Panc1 (cell line): ENCODE data around the gene DIABLO. TPM values are rescaled to one million over a fixed set of nuclear protein-coding genes. Genes with fewer than 3 reads are reported as not detected.

Experiments
- ATAC-seq: fragments of 200-7000 bp; cut with Tn5 transposase; 2 replicates; pipeline ENCODE4 v1.9.1; 2020; ENCODE audit warnings: mild to moderate bottlenecking, moderate library complexity
- BruUV-seq: library from RNA; stranded (reverse); fragments of 400-500 nt; replicated peaks from 2 replicates; lab custom pipeline; 2021; lab: Mats Ljungman, UMichigan
- CTCF ChIA-PET: fragments of 300-600 bp; sonication (Branson Sonifier 250); formaldehyde crosslinking; loops from one replicate; lab custom pipeline; 2022; ENCODE audit warnings: antibody characterized with exemption; lab: Charles Lee
- POLR2A ChIA-PET: fragments of 300-600 bp; sonication (Branson Sonifier 250); formaldehyde crosslinking; loops from one replicate; lab custom pipeline; 2022; ENCODE audit warnings: antibody characterized with exemption; lab: Charles Lee
- DNase-seq: peaks from one replicate; pipeline ENCODE4 v3.0.0-alpha.2; 2010; ENCODE audit warnings: low read depth, low spot score
- H3K27ac ChIP-seq: 2 replicates; pipeline ENCODE4 v1.5.1; 2011; ENCODE audit warnings: mild to moderate bottlenecking, low read length, inconsistent platforms
- H3K27me3 ChIP-seq: fragments of 200-500 bp; sonication (Bioruptor generic); 2 replicates; pipeline ENCODE4 v1.6.0; 2014; ENCODE audit warnings: low read length, inconsistent platforms; ENCODE audit not compliant: control insufficient read depth, insufficient read depth
- H3K36me3 ChIP-seq: fragments of 200-500 bp; sonication (Bioruptor generic); 2 replicates; pipeline ENCODE4 v1.5.1; 2014; ENCODE audit warnings: inconsistent platforms, mild to moderate bottlenecking, low read length, moderate library complexity; ENCODE audit not compliant: control insufficient read depth, insufficient read depth
- H3K4me1 ChIP-seq: 2 replicates; pipeline ENCODE4 v1.5.1; 2011; ENCODE audit warnings: inconsistent platforms, mild to moderate bottlenecking, low read length, moderate library complexity; ENCODE audit not compliant: control insufficient read depth, insufficient read depth
- H3K4me3 ChIP-seq, 2 experiments: 2 replicates each; pipeline ENCODE4 v1.5.1; 2011 to 2012; ENCODE audit warnings: low read depth in 2 of 2, low read length in 2 of 2, mild to moderate bottlenecking in 2 of 2, inconsistent platforms in 1 of 2, moderate library complexity in 1 of 2
- H3K9me3 ChIP-seq: fragments of 200-500 bp; sonication (Bioruptor generic); 2 replicates; pipeline ENCODE4 v1.5.1; 2014; ENCODE audit warnings: low read depth, mild to moderate bottlenecking, inconsistent platforms, low read length, moderate library complexity; ENCODE audit not compliant: control insufficient read depth, insufficient read depth
- CTCF ChIP-seq: fragments of 450-650 bp; IDR thresholded peaks from 2 replicates; pipeline ENCODE4 v1.5.1; 2017; ENCODE audit warnings: mild to moderate bottlenecking
- POLR2AphosphoS5 ChIP-seq: IDR thresholded peaks from 2 replicates; pipeline ENCODE4 v1.6.1; 2012; ENCODE audit warnings: mild to moderate bottlenecking, low read depth, low read length, moderate library complexity
- REST ChIP-seq, 2 experiments: IDR thresholded peaks; 2 replicates each; pipeline ENCODE4 v1.6.1; 2011 to 2012; ENCODE audit warnings: low read depth in 2 of 2, control low read depth in 1 of 2, low read length in 1 of 2, mild to moderate bottlenecking in 1 of 2, moderate library complexity in 1 of 2; ENCODE audit not compliant: insufficient read depth in 1 of 2
- SIN3A ChIP-seq: IDR thresholded peaks from 2 replicates; pipeline ENCODE4 v1.6.1; 2012; ENCODE audit warnings: low read depth, mild to moderate bottlenecking, low read length, moderate library complexity, borderline replicate concordance; ENCODE audit not compliant: insufficient read depth
- TCF7L2 ChIP-seq: IDR thresholded peaks from 2 replicates; pipeline ENCODE4 v1.6.1; 2011; ENCODE audit warnings: mild to moderate bottlenecking, low read depth, low read length, inconsistent platforms
- in situ Hi-C: cut with HindIII; loops from 2 replicates; pipeline ENCODE4 v1.10.0; 2016; ENCODE audit warnings: low sequenced_read_pairs, low pct_unique_long_range_greater_than_20kb
- intact Hi-C: fragments of 100-400 bp; cut with micrococcal nuclease; formaldehyde crosslinking; loops from one replicate; pipeline ENCODE4 v1.10.0; 2022; ENCODE audit not compliant: unreplicated experiment
- total RNA-seq: library from RNA; stranded (reverse); gene quantifications from one replicate; pipeline ENCODE4 v1.2.1, GENCODE V29; 2021; ENCODE audit not compliant: unreplicated experiment

DIABLO gene
- total RNA-seq, 1 experiment from 2014 or later: 71.5 TPM

GRCh38 chr12:122205053-122205925 lies 20.6 kb downstream of the DIABLO start:
- no TSS peak for BruUV-seq
- peaks cover 16% of the 10 kb centered on the region for H3K4me1 ChIP-seq
- ChIA-PET POLR2A (no interaction called here), CTCF (interaction anchor here (0.7 kb wide), 1 partner anchor 11 kb away, joined by 5 read pairs; no protein-coding TSS in a partner anchor)
- intact Hi-C loops: no loop called here
- ATAC-seq (no peak), DNase-seq (no peak)
- H3K27me3 ChIP-seq: no peaks in the 10 kb centered on the region
- TF ChIP-seq CTCF: no peak
- no peak for TF ChIP-seq TCF7L2
- no peak for TF ChIP-seq SIN3A
- no peak; the same call in 1 of the 2 replicates for TF ChIP-seq POLR2AphosphoS5
- no peak for TF ChIP-seq REST (IDR thresholded peaks at IDR 0.05; ENCODE audit: insufficient read depth in 1 of 2, low read depth in 2 of 2, low read length in 1 of 2)
- H3K4me3 ChIP-seq: no peak overlapping the region
- no peak overlapping the region for H3K27ac ChIP-seq
- in situ Hi-C loops: no loop called here
- H3K36me3 ChIP-seq: peaks cover 9% of the 10 kb centered on the region
- no peaks in the 10 kb centered on the region for H3K9me3 ChIP-seq

- no peak overlapping the region for H3K27ac ChIP-seq
- intact Hi-C loops: no loop called here
- peaks cover 4% of the 10 kb centered on the region for H3K36me3 ChIP-seq
- H3K4me1 ChIP-seq: peaks cover 16% of the 10 kb centered on the region
- DNase-seq (no peak), ATAC-seq (peak; percentile 25)
- no TSS peak for BruUV-seq
- TF ChIP-seq POLR2AphosphoS5 (no peak), REST (IDR thresholded peaks at IDR 0.05; ENCODE audit: insufficient read depth in 1 of 2, low read depth in 2 of 2, low read length in 1 of 2) (no peak), SIN3A (no peak), TCF7L2 (no peak; the same call in 1 of the 2 replicates), CTCF (no peak)
- POLR2A ChIA-PET: interaction anchor here (0.7 kb wide), 1 partner anchor 22 kb away, joined by 5 read pairs; no protein-coding TSS in a partner anchor
- H3K9me3 ChIP-seq: no peaks in the 10 kb centered on the region
- in situ Hi-C loops: no loop called here
- H3K4me3 ChIP-seq: peak overlapping the region; percentile 56 to 76
- CTCF ChIA-PET: no interaction called here
- no peaks in the 10 kb centered on the region for H3K27me3 ChIP-seq
Measured at GRCh38 chr12:122204167-122205052, 21.4 kb downstream of the DIABLO start.
